H9 (cell line): Measurements from ENCODE around the gene KRT80. TPM values are rescaled to one million over a fixed set of nuclear protein-coding genes. Genes with fewer than 3 reads are reported as not detected.

ENCODE experiments used
- DNase-seq: peaks from one replicate; pipeline ENCODE4 v3.0.0-alpha.2; 2017
- H2AFZ ChIP-seq: one replicate; pipeline ENCODE4 v1.6.1; 2013; ENCODE audit warnings: mild to moderate bottlenecking, low read length, control low read depth, moderate library complexity
- H2AK5ac ChIP-seq: 2 replicates; pipeline ENCODE4 v1.6.1; 2013; ENCODE audit warnings: low read length, control low read depth, mixed read lengths; ENCODE audit not compliant: insufficient read length
- H2BK120ac ChIP-seq: one replicate; pipeline ENCODE4 v1.6.1; 2013; ENCODE audit warnings: low read depth, mild to moderate bottlenecking, low read length, control low read depth, inconsistent platforms; ENCODE audit not compliant: poor library complexity, severe bottlenecking
- H2BK12ac ChIP-seq: 2 replicates; pipeline ENCODE4 v1.6.1; 2013; ENCODE audit warnings: low read length, control low read depth, mixed read lengths, low read depth; ENCODE audit not compliant: insufficient read length
- H2BK15ac ChIP-seq: 2 replicates; pipeline ENCODE4 v1.6.1; 2013; ENCODE audit warnings: low read depth, low read length, control low read depth
- H2BK20ac ChIP-seq: one replicate; pipeline ENCODE4 v1.6.1; 2013; ENCODE audit warnings: low read depth, mild to moderate bottlenecking, low read length, control low read depth, inconsistent platforms; ENCODE audit not compliant: poor library complexity, severe bottlenecking
- H2BK5ac ChIP-seq: 2 replicates; pipeline ENCODE4 v1.6.1; 2013; ENCODE audit warnings: low read length, control low read depth, mixed read lengths; ENCODE audit not compliant: insufficient read length
- H3K14ac ChIP-seq: 2 replicates; pipeline ENCODE4 v1.6.1; 2013; ENCODE audit warnings: low read length, control low read depth; ENCODE audit not compliant: insufficient read depth
- H3K18ac ChIP-seq: 2 replicates; pipeline ENCODE4 v1.6.1; 2013; ENCODE audit warnings: low read depth, mild to moderate bottlenecking, mixed read lengths, low read length, control low read depth; ENCODE audit not compliant: insufficient read length
- H3K23ac ChIP-seq: 2 replicates; pipeline ENCODE4 v1.6.1; 2013; ENCODE audit warnings: low read length, control low read depth, mixed read lengths, low read depth; ENCODE audit not compliant: insufficient read length
- H3K23me2 ChIP-seq: 2 replicates; pipeline ENCODE4 v1.6.1; 2013; ENCODE audit warnings: low read depth, mild to moderate bottlenecking, mixed read lengths, low read length, control low read depth; ENCODE audit not compliant: insufficient read length, poor library complexity, severe bottlenecking
- H3K27ac ChIP-seq: 2 replicates; pipeline ENCODE4 v1.5.1; 2013; ENCODE audit warnings: low read length, control low read depth, mixed read lengths, low read depth; ENCODE audit not compliant: insufficient read length
- H3K27me3 ChIP-seq: 2 replicates; pipeline ENCODE4 v1.6.1; 2013; ENCODE audit warnings: low read length, control low read depth, inconsistent platforms; ENCODE audit not compliant: insufficient read depth
- H3K4ac ChIP-seq: 2 replicates; pipeline ENCODE4 v1.6.1; 2013; ENCODE audit warnings: low read depth, mild to moderate bottlenecking, control low read depth, inconsistent platforms, low read length, moderate library complexity
- H3K4me1 ChIP-seq: 2 replicates; pipeline ENCODE4 v1.6.1; 2013; ENCODE audit warnings: low read length, control low read depth, inconsistent platforms; ENCODE audit not compliant: insufficient read depth
- H3K4me2 ChIP-seq: 2 replicates; pipeline ENCODE4 v1.6.1; 2013; ENCODE audit warnings: low read length, control low read depth, mixed read lengths; ENCODE audit not compliant: insufficient read length, insufficient read depth
- H3K56ac ChIP-seq: 2 replicates; pipeline ENCODE4 v1.6.1; 2013; ENCODE audit warnings: low read depth, mild to moderate bottlenecking, mixed read lengths, low read length, control low read depth; ENCODE audit not compliant: insufficient read length
- H3K79me1 ChIP-seq: 2 replicates; pipeline ENCODE4 v1.6.1; 2013; ENCODE audit warnings: low read depth, mild to moderate bottlenecking, moderate library complexity, low read length, control low read depth, inconsistent platforms; ENCODE audit not compliant: insufficient read depth, poor library complexity, severe bottlenecking
- H3K79me2 ChIP-seq: 2 replicates; pipeline ENCODE4 v1.6.1; 2013; ENCODE audit warnings: low read length, control low read depth, inconsistent platforms; ENCODE audit not compliant: insufficient read depth
- H3K9ac ChIP-seq: 2 replicates; pipeline ENCODE4 v1.6.1; 2013; ENCODE audit warnings: low read length, control low read depth, mixed read lengths; ENCODE audit not compliant: insufficient read length; ENCODE audit errors: extremely low read depth
- H3K9me3 ChIP-seq: one replicate; pipeline ENCODE4 v1.6.1; 2013; ENCODE audit warnings: low read depth, low read length, inconsistent platforms; ENCODE audit not compliant: control insufficient read depth
- H3T11ph ChIP-seq: one replicate; pipeline ENCODE4 v1.6.1; 2013; ENCODE audit warnings: mild to moderate bottlenecking, low read length, control low read depth, inconsistent platforms
- H4K20me1 ChIP-seq: one replicate; pipeline ENCODE4 v1.6.1; 2013; ENCODE audit not compliant: control insufficient read depth, insufficient read length, insufficient read depth
- H4K5ac ChIP-seq: 2 replicates; pipeline ENCODE4 v1.6.1; 2013; ENCODE audit warnings: low read depth, mild to moderate bottlenecking, mixed read lengths, low read length, control low read depth; ENCODE audit not compliant: insufficient read length
- H4K8ac ChIP-seq: replicated peaks from 2 replicates; pipeline ENCODE4 v1.6.1; 2013; ENCODE audit warnings: low read length, control low read depth, mixed read lengths, low read depth; ENCODE audit not compliant: insufficient read length
- H4K91ac ChIP-seq: 2 replicates; pipeline ENCODE4 v1.6.1; 2013; ENCODE audit warnings: low read depth, mild to moderate bottlenecking, moderate library complexity, mixed read lengths, low read length, control low read depth; ENCODE audit not compliant: insufficient read length
- H3K27ac Mint-ChIP-seq, 3 experiments: 2 replicates in 2 of 3; 3 replicates in 1 of 3; pipeline ENCODE4 v1.8.0; 2020 to 2021; ENCODE audit warnings: mixed read lengths in 3 of 3, mild to moderate bottlenecking in 1 of 3, moderate library complexity in 1 of 3
- H3K27me3 Mint-ChIP-seq: 2 replicates; pipeline ENCODE4 v1.8.0; 2021; ENCODE audit warnings: low read depth, mild to moderate bottlenecking, moderate library complexity, mixed read lengths
- H3K36me3 Mint-ChIP-seq, 3 experiments: 2 replicates in 2 of 3; 3 replicates in 1 of 3; pipeline ENCODE4 v1.8.0; 2020 to 2021; ENCODE audit warnings: low read depth in 3 of 3, mixed read lengths in 3 of 3; ENCODE audit not compliant: insufficient read depth in 1 of 3
- H3K4me1 Mint-ChIP-seq, 2 experiments: 2 replicates each; pipeline ENCODE4 v1.8.0; 2020; ENCODE audit warnings: mixed read lengths in 2 of 2
- H3K4me3 Mint-ChIP-seq, 2 experiments: 2 replicates in 1 of 2; 3 replicates in 1 of 2; pipeline ENCODE4 v1.8.0; 2020 to 2021; ENCODE audit warnings: mild to moderate bottlenecking in 2 of 2, mixed read lengths in 2 of 2, moderate library complexity in 1 of 2
- H3K9me3 Mint-ChIP-seq, 2 experiments: 2 replicates in 1 of 2; 3 replicates in 1 of 2; pipeline ENCODE4 v1.8.0; 2020; ENCODE audit warnings: mild to moderate bottlenecking in 2 of 2, mixed read lengths in 2 of 2, moderate library complexity in 1 of 2
- WGBS: extraction: QIAGEN DNeasy Blood & Tissue Kit; methylation state at CpG from one replicate; pipeline ENCODE4 v1.1.7; 2013; ENCODE audit warnings: missing lambda C conversion rate, low lambda C conversion rate, mixed read lengths; ENCODE audit not compliant: insufficient read length; ENCODE audit errors: extremely low coverage; 5-methylcytosine and 5-hydroxymethylcytosine counted together
- total RNA-seq: library from RNA; stranded (reverse); gene quantifications from 2 replicates; pipeline ENCODE4 v1.2.1, GENCODE V29; 2021
- TF ChIP-seq, protein P1 (sequence below): fragments of 200-600 bp; sonication (generic); conservative IDR thresholded peaks from 3 replicates; pipeline ENCODE4 v1.8.0; 2021; ENCODE audit warnings: antibody characterized with exemption, mild to moderate bottlenecking

KRT80 gene
- total RNA-seq, 1 experiment from 2014 or later, result not detected

DNA sequence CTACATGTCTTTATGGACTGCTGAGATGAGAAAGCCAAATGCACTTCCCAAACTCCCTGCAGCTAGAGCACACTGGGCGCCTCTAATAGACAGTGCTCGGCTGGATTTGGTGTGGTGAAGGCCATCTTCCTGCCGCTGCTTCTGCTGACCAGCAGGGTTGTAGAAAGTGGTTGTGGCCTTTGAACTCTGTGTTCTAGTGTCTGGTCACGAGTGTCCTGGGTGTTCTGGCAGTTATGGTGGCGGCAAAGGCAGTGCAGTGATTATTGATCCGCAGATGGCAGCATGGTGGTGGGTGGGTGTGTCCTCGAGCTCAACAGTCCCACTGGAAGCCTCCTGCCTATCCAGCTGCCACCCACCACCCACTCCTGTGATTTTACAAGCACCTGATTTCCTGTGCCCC lies 68.9 kb downstream of the KRT80 start:
- H3K23me2 ChIP-seq, result no peaks in the 10 kb centered on the region
- H3K4me1 ChIP-seq, result peaks cover 40% of the 10 kb centered on the region
- Mint-ChIP-seq H3K4me3 (no peak overlapping the region), H3K27me3 (peaks cover 7% of the 10 kb centered on the region), H3K9me3 (no peaks in the 10 kb centered on the region), H3K4me1 (peaks cover 79 to 92% of the 10 kb centered on the region in 2 experiments), H3K36me3 (no peaks in the 10 kb centered on the region; a peak in 1 of 7 replicates), H3K27ac (no peak overlapping the region)
- H3K9me3 ChIP-seq, result no peaks in the 10 kb centered on the region
- no peak overlapping the region for H2BK12ac ChIP-seq
- no peak overlapping the region for H3K9ac ChIP-seq
- no peak overlapping the region for H3K23ac ChIP-seq
- H3K79me2 ChIP-seq, result no peaks in the 10 kb centered on the region
- no peak overlapping the region for H3K27ac ChIP-seq
- H2AFZ ChIP-seq, result no peak overlapping the region
- H4K8ac ChIP-seq, result no peak overlapping the region
- no peak overlapping the region for H2BK120ac ChIP-seq
- no peaks in the 10 kb centered on the region for H3K79me1 ChIP-seq
- H3K14ac ChIP-seq, result no peak overlapping the region
- H2BK20ac ChIP-seq, result no peak overlapping the region
- TF ChIP-seq, protein P1, sequence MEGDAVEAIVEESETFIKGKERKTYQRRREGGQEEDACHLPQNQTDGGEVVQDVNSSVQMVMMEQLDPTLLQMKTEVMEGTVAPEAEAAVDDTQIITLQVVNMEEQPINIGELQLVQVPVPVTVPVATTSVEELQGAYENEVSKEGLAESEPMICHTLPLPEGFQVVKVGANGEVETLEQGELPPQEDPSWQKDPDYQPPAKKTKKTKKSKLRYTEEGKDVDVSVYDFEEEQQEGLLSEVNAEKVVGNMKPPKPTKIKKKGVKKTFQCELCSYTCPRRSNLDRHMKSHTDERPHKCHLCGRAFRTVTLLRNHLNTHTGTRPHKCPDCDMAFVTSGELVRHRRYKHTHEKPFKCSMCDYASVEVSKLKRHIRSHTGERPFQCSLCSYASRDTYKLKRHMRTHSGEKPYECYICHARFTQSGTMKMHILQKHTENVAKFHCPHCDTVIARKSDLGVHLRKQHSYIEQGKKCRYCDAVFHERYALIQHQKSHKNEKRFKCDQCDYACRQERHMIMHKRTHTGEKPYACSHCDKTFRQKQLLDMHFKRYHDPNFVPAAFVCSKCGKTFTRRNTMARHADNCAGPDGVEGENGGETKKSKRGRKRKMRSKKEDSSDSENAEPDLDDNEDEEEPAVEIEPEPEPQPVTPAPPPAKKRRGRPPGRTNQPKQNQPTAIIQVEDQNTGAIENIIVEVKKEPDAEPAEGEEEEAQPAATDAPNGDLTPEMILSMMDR, result no peak
- no peak overlapping the region for H3T11ph ChIP-seq
- no peak overlapping the region for H2BK15ac ChIP-seq
- no peak overlapping the region for H3K4me2 ChIP-seq
- H3K4ac ChIP-seq, result no peak overlapping the region
- H3K27me3 ChIP-seq, result no peaks in the 10 kb centered on the region
- no peaks in the 10 kb centered on the region for H4K20me1 ChIP-seq
- H3K18ac ChIP-seq, result no peak overlapping the region
- H3K56ac ChIP-seq, result no peak overlapping the region
- DNase-seq, result no peak
- no peak overlapping the region for H4K5ac ChIP-seq
- WGBS, result no CpG with 5 or more reads among the region's 7 CpGs
- no peak overlapping the region for H4K91ac ChIP-seq
- H2AK5ac ChIP-seq, result no peak overlapping the region
- no peak overlapping the region for H2BK5ac ChIP-seq
